Measurements from ENCODE around the gene SCN1A.

- TF ChIP-seq CTCF (IDR thresholded peaks at IDR 0.05) (no peak), POLR2A (IDR thresholded peaks at IDR 0.05) (no peak), POLR2AphosphoS5 (IDR thresholded peaks at IDR 0.05) (no peak)
Measured at GRCh38 chr2:166031054-166031453, 96.8 kb downstream of the SCN1A start.

Measured in sigmoid colon (tissue), 4 donors.